ENCODE results near the gene CCSER1.
A peak's percentile ranks its signal among the peaks of the same experiment; 100 is the strongest.

Gene CCSER1

DNA sequence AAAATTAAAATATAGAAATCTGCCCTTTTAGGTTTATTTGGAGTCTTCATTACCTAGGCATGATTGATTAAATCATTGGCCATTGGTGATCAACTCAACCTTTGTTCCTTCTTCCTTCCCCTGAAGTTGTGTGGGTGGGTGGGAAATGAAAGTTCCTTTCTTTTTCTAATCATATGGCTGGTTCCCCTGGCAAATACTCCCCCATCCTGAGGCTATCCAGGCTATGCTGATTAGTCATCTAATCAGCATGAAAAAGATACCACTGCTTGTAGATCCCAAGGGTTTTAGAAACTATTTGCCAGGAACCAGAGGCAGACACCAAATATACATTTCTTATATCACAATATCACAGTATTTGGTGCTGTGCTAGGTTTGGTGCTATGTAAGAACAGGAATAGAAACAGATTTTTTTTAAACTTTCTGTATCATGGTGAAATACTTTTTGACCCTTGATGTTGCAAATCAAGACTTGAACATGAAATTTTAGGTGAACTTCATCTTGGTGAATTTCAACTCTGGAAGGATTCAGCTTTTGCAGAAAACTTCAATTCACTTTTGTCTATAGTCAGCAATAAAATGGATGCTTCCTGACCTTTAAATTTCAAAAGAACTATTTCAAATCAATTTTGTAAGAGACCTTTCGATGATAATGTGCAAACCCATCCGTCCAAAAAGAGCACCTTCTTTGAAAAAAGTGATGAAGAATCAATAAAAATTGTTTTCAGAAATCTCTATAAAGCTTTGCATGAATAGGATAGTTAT is 71.1 kb downstream of the CCSER1 start:
- peak; percentile 22 for DNase-seq (ENCODE audit: low spot score)

DNA sequence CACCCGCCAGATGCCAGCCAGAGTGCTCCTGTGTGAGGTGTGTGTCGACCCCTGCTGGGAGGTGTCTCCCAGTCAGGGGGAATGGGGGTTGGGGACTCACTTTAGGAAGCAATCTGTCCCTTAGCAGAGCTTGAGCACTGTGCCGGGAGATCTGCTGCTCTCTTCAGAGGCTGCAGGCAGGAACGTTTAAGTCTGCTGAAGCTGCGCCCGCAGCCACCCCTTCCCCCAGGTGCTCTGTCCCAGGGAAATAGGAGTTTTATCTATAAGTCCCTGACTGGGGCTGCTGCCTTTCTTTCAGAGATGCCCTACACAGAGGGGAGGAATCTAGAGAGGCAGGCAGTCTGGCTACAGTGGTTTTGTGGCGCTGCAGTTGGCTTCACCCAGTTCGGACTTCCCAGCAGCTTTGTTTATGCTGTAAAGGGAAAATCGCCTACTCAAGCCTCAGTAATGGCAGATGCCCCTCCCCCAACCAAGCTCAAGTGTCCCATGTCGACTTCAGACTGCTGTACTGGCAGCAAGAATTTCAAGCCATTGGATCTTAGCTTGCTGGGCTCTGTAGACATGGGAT is 80.8 kb downstream of the CCSER1 start:
- no peak for DNase-seq (ENCODE audit: low spot score)

DNA sequence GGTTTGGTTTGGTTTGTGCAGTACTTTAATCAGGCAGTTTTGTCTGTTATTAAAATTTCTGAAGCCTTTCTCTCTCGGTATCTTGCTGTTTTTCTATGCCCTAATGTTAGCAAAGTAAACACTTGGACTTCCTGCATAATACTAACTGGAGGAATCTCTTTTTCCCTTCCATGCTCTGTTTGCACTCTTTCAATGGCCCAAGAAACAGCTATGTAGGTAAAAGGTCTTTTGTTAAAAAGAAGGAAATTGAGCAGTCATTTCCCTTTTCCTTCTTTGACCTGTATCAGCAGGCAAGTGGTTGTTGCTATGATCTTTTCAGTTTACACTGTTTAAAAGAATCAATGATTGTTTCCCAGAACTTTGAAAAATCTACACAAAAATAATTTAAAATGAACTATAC is 82.7 kb downstream of the CCSER1 start:
- DNase-seq (ENCODE audit: low spot score): peak; percentile 10

DNA sequence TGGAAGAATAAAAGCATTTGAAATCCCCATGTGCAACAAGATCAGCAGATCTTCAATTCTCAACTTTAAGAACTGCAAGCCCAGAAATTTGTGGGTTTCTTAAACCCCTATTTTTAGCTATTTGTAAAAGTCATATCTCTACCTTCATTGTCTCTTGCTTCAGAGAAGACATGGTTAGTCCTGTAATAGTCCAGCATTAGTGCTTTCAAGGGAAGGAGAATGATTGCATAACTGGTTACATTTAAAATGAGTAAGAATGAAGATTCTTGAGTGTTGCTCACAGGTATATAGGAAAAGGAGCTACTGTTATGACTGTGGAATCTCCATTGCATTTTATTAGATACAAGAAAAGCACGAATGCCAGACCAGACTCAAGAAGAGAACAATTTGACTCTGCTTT is 84.0 kb downstream of the CCSER1 start:
- peak; percentile 6 for DNase-seq (ENCODE audit: low spot score)

DNA sequence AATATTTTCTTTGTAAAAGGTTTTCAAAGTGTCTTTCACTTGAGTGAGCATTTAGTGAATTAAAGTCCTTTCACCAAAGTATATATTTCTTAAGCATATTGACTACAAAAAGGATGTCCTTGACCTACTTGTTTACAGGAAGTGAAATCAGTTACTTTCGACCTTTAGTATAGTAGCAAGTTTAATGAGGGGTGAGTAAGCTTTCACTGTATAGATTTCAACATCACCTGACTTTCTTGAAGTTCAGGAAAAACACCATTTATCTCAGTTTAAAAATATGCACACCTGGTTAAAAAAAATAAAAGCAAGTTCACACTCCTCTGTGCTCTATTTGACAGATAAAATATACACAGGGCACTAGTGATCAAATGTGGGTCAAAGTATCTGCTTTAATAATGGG is 88.1 kb downstream of the CCSER1 start:
- no peak for DNase-seq (ENCODE audit: low spot score)

DNA sequence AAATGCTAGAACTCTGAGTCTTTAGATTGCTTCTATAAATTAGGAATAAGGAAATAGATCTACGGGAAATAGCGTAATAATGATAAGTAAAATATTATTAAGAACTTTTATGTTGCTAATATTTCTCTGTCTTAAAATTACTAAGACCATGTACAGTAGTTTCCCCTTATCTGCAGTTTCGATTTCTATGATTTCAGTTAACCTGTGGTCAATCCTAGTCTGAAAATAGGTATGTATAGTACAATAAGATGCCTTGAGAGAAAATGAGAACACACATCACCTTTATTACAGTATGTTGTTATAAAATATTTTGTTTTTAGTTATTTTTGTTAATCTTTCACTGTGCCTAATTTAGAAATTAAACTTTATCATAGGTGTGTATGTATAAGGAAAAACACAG is 92.6 kb downstream of the CCSER1 start:
- no peak for DNase-seq (ENCODE audit: low spot score)

DNA sequence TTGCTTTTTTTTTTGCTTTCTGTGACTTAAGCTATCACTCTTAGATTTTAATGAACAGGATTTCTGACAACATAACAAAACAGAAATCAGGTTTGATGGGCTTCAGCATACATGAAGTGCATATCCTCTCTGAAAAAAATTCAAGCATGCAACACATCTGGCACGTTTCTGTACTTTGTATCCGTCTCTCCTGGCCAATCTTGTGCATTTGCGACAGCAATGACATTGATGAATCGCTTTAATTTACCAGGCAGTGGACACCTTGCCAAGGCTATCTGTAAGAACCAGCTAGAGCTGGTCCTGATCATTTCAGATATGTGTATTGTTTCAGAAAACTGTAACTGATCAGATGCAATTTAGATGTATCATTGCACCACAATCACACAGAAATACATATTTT is 93.3 kb downstream of the CCSER1 start:
- no peak for DNase-seq (ENCODE audit: low spot score)

DNA sequence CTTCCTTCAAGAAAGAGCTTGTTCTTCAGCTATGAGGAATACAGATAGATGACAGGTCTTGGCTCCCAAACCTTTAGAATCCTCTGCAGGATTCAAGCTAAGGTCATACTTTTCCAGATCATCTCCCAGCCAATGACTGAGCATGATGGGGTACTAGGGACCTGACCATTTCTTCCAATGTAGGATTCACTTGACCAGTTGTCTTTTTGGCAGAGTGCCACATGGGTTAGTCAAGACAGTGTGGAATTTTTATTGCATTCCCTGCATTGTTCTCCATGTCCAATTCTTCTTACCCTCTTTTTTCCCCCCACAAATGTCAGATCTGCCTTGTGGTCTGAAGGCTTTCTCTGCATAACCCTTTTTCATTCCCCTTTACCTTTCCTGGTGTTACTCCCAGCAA is 99.5 kb downstream of the CCSER1 start:
- peak; percentile 95 for DNase-seq (ENCODE audit: low spot score)

DNA sequence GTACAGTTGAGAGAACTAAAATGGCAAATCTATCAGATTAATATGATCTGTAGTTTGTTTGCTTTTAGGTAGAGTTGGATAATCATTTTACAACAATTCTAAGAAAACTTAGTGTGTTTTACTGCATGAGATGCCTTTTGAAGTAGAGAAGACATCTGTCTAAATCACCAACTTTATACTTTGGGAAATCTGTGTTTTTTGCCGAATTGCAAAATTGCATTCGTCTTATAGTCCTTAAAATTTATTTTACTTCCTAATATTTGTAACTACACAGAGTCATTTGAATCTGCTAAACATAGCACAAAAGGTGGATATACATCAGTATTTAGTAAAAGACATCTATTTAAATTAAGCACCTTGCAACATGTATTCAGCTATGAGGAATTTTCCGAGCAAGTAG is 100.0 kb downstream of the CCSER1 start:
- DNase-seq (ENCODE audit: low spot score): no peak

DNA sequence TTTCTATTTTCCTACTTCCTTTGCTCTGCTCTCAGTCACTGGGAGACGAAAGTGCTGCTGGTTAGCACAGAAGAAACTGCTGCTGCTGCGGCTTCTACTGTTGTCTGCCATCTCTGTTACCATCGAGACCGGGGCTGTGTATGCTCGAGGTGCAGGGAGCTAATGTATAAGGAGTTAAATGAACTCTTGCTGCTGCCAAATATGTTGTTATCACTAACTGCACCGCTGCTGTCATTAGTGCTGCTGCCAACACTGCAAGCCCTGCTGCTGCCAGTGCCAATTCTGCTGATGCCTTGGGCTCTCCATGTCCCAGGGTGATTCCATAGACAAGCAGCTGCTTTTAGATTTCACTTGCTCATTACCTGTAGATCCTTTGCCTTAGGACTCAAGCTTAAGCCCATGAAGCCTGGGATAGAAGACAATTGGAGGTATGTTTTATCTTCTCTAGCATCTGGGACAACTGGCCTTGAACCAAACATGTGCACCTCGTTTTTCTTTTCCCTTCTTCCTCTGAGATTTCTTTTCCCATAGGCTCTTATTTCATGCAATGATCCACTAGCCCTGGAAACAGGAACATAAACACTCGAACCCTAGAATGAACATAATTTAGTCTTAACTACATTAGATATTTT is 107.8 kb downstream of the CCSER1 start:
- DNase-seq (ENCODE audit: low spot score): peak; percentile 33

DNA sequence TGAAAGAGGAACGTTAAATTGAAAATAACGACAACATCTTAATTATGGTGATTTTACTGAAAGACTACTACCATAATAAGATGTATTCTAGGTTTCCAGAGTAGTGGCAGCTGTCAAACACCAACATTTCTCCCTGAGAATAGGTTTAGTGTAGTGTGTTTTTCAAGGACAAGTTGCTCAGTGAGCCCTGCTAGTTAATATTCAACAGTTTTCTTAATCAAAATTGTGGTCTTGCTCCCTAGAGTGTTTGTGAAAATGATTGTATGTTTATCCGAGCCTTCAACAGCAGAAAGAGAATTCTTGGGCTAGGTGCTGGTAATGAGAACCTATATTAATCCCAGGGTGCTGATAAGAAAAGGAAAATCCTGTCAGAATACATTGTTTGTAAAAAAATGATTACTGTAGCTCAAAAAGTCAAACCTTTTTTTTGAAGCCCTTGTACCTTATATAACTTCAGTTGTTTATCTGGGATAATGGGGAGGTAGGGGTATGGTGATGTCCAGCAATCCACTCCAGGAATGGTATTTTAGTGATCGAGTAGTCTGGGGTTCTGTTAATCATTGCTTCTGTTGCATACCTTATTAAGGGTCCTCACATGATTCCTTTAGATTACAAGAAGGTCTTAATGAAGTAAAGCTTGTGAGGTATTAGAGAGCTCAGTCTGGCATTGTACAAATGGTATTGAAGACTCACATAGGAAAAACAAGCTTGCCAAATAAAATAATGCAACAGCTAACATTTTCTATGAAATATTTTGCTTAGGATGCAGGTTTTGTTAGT is 110.7 kb downstream of the CCSER1 start:
- DNase-seq (ENCODE audit: low spot score): no peak

DNA sequence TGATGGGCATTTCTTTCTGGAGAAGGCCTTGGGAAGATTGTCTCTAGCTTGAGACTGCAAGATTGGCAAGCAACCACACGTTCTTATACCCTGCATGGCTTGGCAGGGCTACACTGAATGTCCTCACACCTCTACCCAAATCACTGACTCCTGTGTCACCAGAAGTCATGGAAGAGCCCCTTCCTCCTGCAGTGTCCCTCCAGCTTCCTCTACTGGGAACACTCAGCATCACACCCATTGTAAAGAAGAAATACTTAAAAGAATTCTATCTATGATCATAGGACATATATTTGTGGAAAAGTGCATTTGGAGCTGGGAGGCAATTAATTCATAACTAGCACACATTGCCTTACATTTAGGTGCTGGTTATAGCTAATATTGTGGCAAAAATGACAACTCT is 113.1 kb downstream of the CCSER1 start:
- DNase-seq (ENCODE audit: low spot score): no peak

DNA sequence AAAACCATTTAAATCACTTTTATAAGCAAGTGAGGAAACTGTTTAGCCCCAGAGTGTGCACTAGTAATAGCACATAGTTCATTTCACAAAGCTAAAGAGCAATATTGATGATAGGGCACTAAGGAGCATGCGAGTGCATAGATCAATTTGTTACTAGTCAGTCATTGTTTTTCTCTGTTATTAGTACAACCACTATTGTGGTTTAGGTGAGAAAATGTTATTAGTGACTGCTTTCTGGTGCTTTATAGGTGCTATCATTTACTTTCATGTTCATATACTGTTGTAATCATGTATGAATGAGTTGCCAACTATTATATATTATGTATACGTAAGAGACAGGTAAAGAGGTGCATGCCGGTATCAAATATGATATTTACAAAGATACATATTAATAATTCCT is 113.8 kb downstream of the CCSER1 start:
- no peak for DNase-seq (ENCODE audit: low spot score)

DNA sequence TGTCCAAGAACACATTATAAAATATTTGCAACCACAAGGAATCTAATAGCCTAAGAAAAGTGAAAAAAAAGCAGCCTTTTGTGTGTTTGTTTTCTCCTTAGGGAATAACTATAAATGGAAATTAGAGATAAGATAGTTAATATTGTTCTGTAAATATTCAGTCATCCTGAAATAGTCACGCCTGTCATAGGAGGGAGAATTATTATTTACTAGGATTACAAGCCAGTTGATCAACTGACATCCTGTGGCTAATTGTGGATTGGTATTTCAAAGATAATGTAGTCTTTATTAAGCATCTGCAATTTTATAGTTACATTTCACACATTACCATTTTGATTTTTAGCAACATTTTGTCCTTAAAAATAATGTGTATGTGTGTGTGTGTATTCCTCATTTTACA is 118.6 kb downstream of the CCSER1 start:
- no peak for DNase-seq (ENCODE audit: low spot score)

DNA sequence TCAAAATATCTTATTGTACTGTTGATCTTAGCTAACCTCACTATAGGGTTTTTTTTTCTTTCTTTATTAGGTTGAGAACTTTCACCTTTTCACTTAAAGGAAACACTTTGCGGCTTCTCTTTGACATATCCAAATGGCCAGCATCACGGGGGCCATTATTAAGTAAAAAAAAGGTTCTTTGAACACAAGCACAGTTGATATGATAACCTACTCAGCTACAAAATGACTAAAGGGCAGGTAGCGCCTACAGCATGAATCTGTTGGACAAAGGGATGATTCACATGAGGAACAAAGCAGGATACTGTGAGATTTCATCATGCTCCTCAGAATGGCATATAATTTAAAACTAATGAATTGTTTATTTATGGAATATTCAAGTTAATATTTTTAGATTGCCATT is 119.6 kb downstream of the CCSER1 start:
- DNase-seq (ENCODE audit: low spot score): peak; percentile 43

DNA sequence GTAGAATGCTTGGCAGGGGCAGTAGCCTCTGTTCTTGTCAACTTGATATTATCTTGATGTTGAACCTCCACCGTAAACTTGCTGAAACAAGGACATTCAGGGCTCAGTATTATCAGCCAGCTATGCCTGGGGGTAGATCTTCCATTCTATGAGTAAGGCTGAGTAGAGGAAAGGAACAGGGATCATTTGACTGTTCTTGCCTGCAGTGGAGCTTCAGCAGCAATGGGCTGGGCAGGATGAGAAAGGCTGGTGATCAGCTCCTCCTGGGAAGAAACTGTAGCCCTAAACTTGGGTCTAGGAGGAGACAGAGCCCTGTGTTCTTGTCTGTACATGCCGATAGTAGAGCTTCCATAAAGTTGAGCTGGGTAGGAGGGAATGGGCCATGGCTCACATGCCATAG is 127.2 kb downstream of the CCSER1 start:
- no peak for DNase-seq (ENCODE audit: low spot score)

DNA sequence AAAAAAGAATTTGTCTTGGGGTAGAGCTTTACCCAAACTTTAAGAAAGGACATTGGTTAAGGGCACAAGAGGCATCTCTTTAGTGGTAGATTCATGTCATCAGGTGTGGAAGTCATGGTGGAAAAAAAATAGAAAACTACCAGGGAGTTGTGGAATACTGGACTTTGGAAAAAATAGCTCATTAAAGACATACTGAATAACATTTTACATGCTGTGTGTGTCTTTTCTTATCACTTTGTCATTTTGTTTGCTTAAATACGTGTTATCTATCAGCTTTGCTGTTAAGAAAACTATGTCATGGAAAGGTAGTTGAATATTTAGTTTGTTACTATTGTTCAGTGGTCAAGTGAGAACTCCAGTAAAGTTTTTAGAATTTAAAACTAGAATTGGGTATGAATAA is 147.0 kb downstream of the CCSER1 start:
- DNase-seq (ENCODE audit: low spot score): no peak

DNA sequence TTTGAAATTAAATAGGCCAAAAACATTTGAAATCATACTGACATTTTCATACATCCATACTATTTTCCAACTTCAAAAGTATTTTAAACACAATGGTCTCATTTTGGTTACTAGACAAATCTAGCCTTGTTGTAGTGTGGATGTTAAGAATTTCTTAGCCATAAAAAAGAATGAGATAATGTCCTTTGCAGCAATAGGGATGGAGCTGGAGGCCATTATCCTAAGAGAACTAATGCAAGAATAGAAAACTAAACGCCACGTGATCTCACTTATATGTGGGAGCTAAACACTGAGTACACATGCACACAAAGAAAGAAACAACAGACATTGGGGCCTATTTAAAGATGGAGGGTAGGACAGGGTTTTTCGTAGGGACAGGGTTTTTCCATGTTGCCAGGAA is 153.8 kb downstream of the CCSER1 start:
- DNase-seq (ENCODE audit: low spot score): no peak

DNA sequence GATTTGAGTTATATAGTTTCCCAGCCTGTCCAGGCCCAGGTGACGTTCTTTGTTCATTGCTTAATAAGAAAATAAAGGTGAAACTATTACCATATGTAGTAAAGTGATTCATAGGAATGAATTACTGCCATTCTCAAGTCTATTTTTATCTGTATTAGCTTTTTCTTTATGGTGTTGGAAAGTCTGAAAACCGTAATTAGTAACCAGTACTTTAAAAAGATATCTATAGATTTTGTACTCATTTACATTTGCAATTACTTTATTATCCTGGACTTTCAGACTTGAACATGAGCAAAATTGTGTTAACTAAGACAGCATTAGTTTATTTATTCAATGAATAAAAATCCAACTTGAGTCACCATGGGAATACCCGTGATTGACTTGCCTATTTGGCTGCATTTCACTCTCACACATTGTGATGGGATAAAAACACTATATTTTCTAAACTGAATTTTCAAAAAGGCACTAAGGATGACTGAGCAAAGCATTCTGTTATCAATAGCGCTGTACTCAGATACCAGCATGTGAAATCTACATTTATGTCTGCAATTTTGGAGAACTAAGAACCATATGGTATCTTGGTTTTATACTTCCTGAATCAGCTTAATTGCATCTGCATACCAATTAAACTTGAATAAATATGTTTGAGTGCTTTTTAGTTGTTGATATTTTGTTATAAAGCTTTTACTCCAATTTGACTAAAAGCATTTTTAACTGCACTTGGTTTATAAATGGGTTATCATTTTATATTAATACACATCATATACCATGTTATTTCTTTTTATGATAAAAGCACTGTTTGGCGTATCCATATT is 154.6 kb downstream of the CCSER1 start:
- DNase-seq (ENCODE audit: low spot score): no peak

DNA sequence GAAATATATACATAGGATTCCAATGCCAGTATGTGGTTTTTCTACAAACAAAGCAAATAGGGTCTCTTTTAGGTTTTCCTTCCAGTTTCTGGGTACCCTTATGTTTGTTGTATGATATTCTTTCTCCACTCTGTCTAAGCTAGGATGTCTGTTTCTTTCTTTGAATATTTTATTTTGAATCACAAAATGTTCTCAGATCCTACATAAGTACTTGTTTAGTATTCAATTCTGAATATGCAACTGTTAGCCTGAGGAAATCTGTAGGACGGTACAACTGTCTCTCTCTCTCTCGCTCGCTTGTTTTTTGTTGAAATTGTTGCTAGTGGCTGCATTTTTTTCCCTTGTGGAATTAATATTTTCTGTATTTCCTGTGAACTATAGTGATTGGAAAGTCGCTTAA is 163.2 kb downstream of the CCSER1 start:
- no peak for DNase-seq (ENCODE audit: low spot score)

DNA sequence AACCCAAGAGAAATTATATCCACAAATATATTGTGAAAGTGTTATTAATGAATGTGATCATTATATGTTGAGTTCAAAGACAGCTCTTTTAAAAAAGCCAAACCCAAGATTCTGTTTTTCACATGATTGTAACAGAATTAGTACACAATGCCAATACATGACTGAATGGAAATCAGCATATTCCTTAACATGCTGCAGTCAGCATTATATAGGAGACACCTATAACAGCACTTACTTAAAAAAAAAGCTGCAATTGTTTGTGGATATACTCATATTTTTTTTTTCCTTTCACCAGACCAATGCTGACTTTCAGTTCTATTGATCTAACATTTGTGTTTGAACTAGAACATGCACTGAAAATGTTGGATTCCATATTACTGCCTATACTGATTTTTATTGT is 165.2 kb downstream of the CCSER1 start:
- no peak for DNase-seq (ENCODE audit: low spot score)

DNA sequence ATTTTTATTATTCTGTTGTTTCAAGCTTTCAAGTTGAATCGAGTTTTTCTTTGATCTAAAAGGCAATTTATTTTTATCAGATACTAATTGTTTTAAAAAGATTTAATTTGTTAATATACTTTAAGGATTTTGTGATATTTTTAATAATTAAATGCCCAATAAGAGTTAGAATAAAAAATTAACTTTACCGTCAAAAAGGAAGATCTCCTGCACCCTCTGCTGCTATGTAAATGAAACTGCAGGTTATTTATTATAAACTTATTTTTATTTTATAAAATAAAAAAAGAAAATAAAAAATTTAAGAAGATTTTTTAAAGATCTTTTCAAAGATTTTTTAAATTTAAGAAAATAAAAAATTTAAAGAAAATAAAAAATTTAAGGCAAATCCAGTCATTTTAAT is 166.1 kb downstream of the CCSER1 start:
- DNase-seq (ENCODE audit: low spot score): peak; percentile 19

All from kidney tubule cell (primary cell).